Pancreas (tissue), 10 donors: Measurements from ENCODE around the gene FGD4. TPM values are rescaled to one million over a fixed set of nuclear protein-coding genes. Genes with fewer than 3 reads are reported as not detected.
A peak's percentile ranks its signal among the peaks of the same experiment; 100 is the strongest.
"Not testable (repeated sequence)": the region's sequence is repeated elsewhere in the genome, so short reads cannot be mapped to it uniquely, and the experiment has no call there.

Experiments
- ATAC-seq, 4 donors: fragments of 200-7000 bp; cut with Tn5 transposase; one replicate each; pipeline versions ENCODE4 v1.8.0 to v1.9.1; 2020; ENCODE audit warnings: mild to moderate bottlenecking in 4 of 4, moderate library complexity in 4 of 4
- DNase-seq, 6 donors: peaks; one replicate each; pipeline ENCODE4 v3.0.0-alpha.2; 2020
- FAIRE-seq: peaks from 2 replicates; lab custom pipeline; 2012; peaks lifted over from hg19 to GRCh38; lab: Jason Lieb, UNC
- H3K27ac ChIP-seq, 4 donors: fragments of 200-600 bp; sonication (generic); 1 replicate in 3 of 4; 2 replicates in 1 of 4; pipeline versions ENCODE4 v1.5.0 to v1.8.0; 2020
- H3K27me3 ChIP-seq, 4 donors: fragments of 200-600 bp; one replicate each; pipeline ENCODE4 v1.8.0; 2021
- H3K36me3 ChIP-seq, 3 donors: fragments of 200-600 bp; sonication (generic) in 1 of 3; one replicate each; pipeline versions ENCODE4 v1.5.0 to v1.8.0; 2020 to 2021
- H3K4me1 ChIP-seq, 3 donors: fragments of 200-600 bp; one replicate each; pipeline ENCODE4 v1.8.0; 2021
- H3K4me3 ChIP-seq, 4 donors: fragments of 200-600 bp; sonication (generic) in 2 of 4; one replicate each; pipeline versions ENCODE4 v1.5.0 to v1.8.0; 2020 to 2021
- H3K9me3 ChIP-seq, 4 donors: fragments of 200-600 bp; one replicate each; pipeline ENCODE4 v1.8.0; 2021
- CTCF ChIP-seq, 4 donors: fragments of 200-600 bp; sonication (generic) in 3 of 4; IDR thresholded peaks; one replicate each; pipeline versions ENCODE4 v1.5.0 to v1.8.0; 2021; ENCODE audit warnings: antibody characterized with exemption in 4 of 4
- WGBS, 2 donors: extraction: QIAGEN DNeasy Blood & Tissue Kit; methylation state at CpG; one replicate each; pipeline ENCODE4 v1.1.7; 2013; 5-methylcytosine and 5-hydroxymethylcytosine counted together
- intact Hi-C, 3 donors: fragments of 100-400 bp; cut with DNase I; formaldehyde crosslinking; loops; one replicate each; pipeline versions ENCODE4 v1.11.1 to v1.14.2; 2022
- polyA plus RNA-seq, 2 donors: library from polyadenylated mRNA; stranded (reverse); fragments of 200-250 nt; gene quantifications; one replicate each; pipeline ENCODE4 v1.2.3, GENCODE V29; 2013
- total RNA-seq, 6 donors: library from RNA; stranded (reverse); fragmentation: NEBNext Ultra II Directional in 4 of 6; extraction: Animal tissue kit (Norgen Biotek cat#: 25700) in 4 of 6; gene quantifications; one replicate each; pipeline versions ENCODE4 v1.2.1 to v1.2.4, GENCODE V29; 2021 to 2023
- donor health status: healthy with polysubstance abuse.
- donor health status: DM: no; HTN: no; CAD: no; lungs with moderate emphysema.
- donor health status: DM: no; HTN: no; CAD: no.
- donor health status: control.
- donor health status: control.
- donor health status: Bipolar disorder and iron deficiency.
- donor health status: DM: yes; HTN: yes; CAD: no.
- donor health status: DM: no; HTN: no; CAD: no.
- donor health status: DM: no; HTN: no; CAD: no.
- donor health status: DM: yes; HTN: yes; CAD: no.

The FGD4 gene
- total and polyA plus RNA-seq, 8 donors = 3.6 to 26.5 (median 14.5) TPM

GRCh38 chr12:32502693-32503502 is 103.5 kb downstream of the FGD4 start:
- DNase-seq = peak in 1 of 6 donors; percentile 31
- Histone ChIP-seq H3K4me3 (peak overlapping the region in 2 of 4 donors; percentile 2 to 13), H3K36me3 (no peaks in the 10 kb centered on the region), H3K4me1 (peaks cover 25 to 51% (median 28%) of the 10 kb centered on the region in 3 donors), H3K9me3 (no peaks in the 10 kb centered on the region), H3K27me3 (no peaks in the 10 kb centered on the region), H3K27ac (peak overlapping the region; percentile 6 to 76 (median 52))
- TF ChIP-seq CTCF (IDR thresholded peaks at IDR 0.05) = no peak
- intact Hi-C loops = no loop called here
- WGBS, 2 donors = 3 to 4% methylated on average over 3 of the region's 3 CpGs
- FAIRE-seq = no peak
- ATAC-seq = peak; percentile 51 to 72 (median 60)

- DNase-seq (no peak), ATAC-seq (no peak), FAIRE-seq (no peak)
- Histone ChIP-seq H3K27me3 (no peaks in the 10 kb centered on the region), H3K27ac (no peak overlapping the region), H3K36me3 (no peaks in the 10 kb centered on the region), H3K4me1 (peaks cover 25 to 51% (median 28%) of the 10 kb centered on the region in 3 donors), H3K4me3 (no peak overlapping the region), H3K9me3 (no peaks in the 10 kb centered on the region)
- TF ChIP-seq CTCF (IDR thresholded peaks at IDR 0.05) = no peak
- intact Hi-C loops = no loop called here
- 81 to 85% methylated on average over 2 of the region's 2 CpGs for WGBS, 2 donors
These were observed 104.4 kb downstream of the FGD4 start for GRCh38 chr12:32503730-32504129.

- H3K4me3 ChIP-seq = no peak overlapping the region
- H3K4me1 ChIP-seq = peaks cover 28 to 54% (median 31%) of the 10 kb centered on the region in 3 donors
- ATAC-seq = no peak
- H3K9me3 ChIP-seq = no peaks in the 10 kb centered on the region
- DNase-seq = no peak
- no peaks in the 10 kb centered on the region for H3K27me3 ChIP-seq
- FAIRE-seq = no peak
- H3K36me3 ChIP-seq = no peaks in the 10 kb centered on the region
- H3K27ac ChIP-seq = no peak overlapping the region
- TF ChIP-seq CTCF (IDR thresholded peaks at IDR 0.05) = no peak
- 91 to 93% methylated on average over 3 of the region's 3 CpGs for WGBS, 2 donors
- intact Hi-C loops = no loop called here
These were observed 105.2 kb downstream of the FGD4 start for GRCh38 chr12:32504591-32504990.

- Histone ChIP-seq H3K9me3 (no peaks in the 10 kb centered on the region), H3K36me3 (no peaks in the 10 kb centered on the region), H3K27me3 (no peaks in the 10 kb centered on the region), H3K4me3 (no peak overlapping the region), H3K4me1 (peaks cover 33 to 59% (median 38%) of the 10 kb centered on the region in 3 donors), H3K27ac (peak overlapping the region in 1 of 4 donors; percentile 14)
- 53 to 63% methylated on average over 12 of the region's 12 CpGs for WGBS, 2 donors
- intact Hi-C loops = no loop called here
- DNase-seq (no peak), ATAC-seq (no peak), FAIRE-seq (no peak)
- TF ChIP-seq CTCF (IDR thresholded peaks at IDR 0.05) = no peak
These were observed 105.9 kb downstream of the FGD4 start for GRCh38 chr12:32505067-32505945.

- H3K4me1 ChIP-seq = peaks cover 22 to 41% (median 26%) of the 10 kb centered on the region in 3 donors
- intact Hi-C loops, FAIRE-seq, H3K27ac ChIP-seq, H3K4me3 ChIP-seq, H3K36me3 ChIP-seq, DNase-seq, H3K27me3 ChIP-seq, ATAC-seq, H3K9me3 ChIP-seq: not testable (repeated sequence)
- 86 to 88% methylated on average over 6 of the region's 8 CpGs for WGBS, 2 donors
These were observed 108.0 kb downstream of the FGD4 start for GRCh38 chr12:32507096-32507941.
